CMK (cell line): ENCODE data around the gene RXRB.
"Not testable (repeated sequence)": the region's sequence is repeated elsewhere in the genome, so short reads cannot be mapped to it uniquely, and the experiment has no call there.

ENCODE experiments used
- DNase-seq: peaks from one replicate; pipeline ENCODE4 v3.0.0-alpha.2; 2010; ENCODE audit warnings: low read depth

RXRB gene

GRCh38 chr6:33161354-33162331, 38.8 kb downstream of the RXRB start:
- peak; percentile 52 for DNase-seq

- DNase-seq, result no peak
Measured at GRCh38 chr6:33160728-33161344, 39.6 kb downstream of the RXRB start.

- DNase-seq, result no peak
Measured at GRCh38 chr6:33160096-33160495, 40.4 kb downstream of the RXRB start.

- no peak for DNase-seq
Measured at GRCh38 chr6:33156964-33157363, 43.5 kb downstream of the RXRB start.

GRCh38 chr6:33156561-33156960, 43.9 kb downstream of the RXRB start:
- DNase-seq, result no peak

GRCh38 chr6:33154349-33154748, 46.1 kb downstream of the RXRB start:
- no peak for DNase-seq

- no peak for DNase-seq
Measured at GRCh38 chr6:33151050-33151449, 49.4 kb downstream of the RXRB start.

GRCh38 chr6:33150560-33150959, 49.9 kb downstream of the RXRB start:
- not testable (repeated sequence) for DNase-seq

- no peak for DNase-seq
Measured at GRCh38 chr6:33147807-33148666, 52.4 kb downstream of the RXRB start.

GRCh38 chr6:33144373-33144772, 56.1 kb downstream of the RXRB start:
- no peak for DNase-seq
